K562 (cell line): ENCODE measurements around the gene LAPTM5.
A peak's percentile ranks its signal among the peaks of the same experiment; 100 is the strongest.

Source experiments
- ATF3 ChIP-seq, 2 experiments: fragments of 450-650 bp in 1 of 2; sonication (generic) in 1 of 2; formaldehyde crosslinking in 1 of 2; IDR thresholded peaks in 1 of 2; conservative IDR thresholded peaks in 1 of 2; 2 replicates each; pipeline versions ENCODE4 v1.6.1 to v1.8.1; 2016 to 2023; ENCODE audit warnings: mild to moderate bottlenecking in 2 of 2, moderate library complexity in 2 of 2, inconsistent platforms in 1 of 2, missing genetic modification reagents in 1 of 2
- CTCF ChIP-seq, 3 experiments: IDR thresholded peaks in 2 of 3; conservative IDR thresholded peaks in 1 of 3; 2 replicates each; pipeline ENCODE4 v1.5.1; 2011 to 2012; ENCODE audit warnings: low read length in 3 of 3, mild to moderate bottlenecking in 3 of 3, control low read depth in 2 of 3, improper control_type of control experiment in 1 of 3, inconsistent platforms in 1 of 3, low read depth in 1 of 3, mixed read lengths in 1 of 3, moderate library complexity in 1 of 3; ENCODE audit not compliant: insufficient read depth in 2 of 3
- EGR1 ChIP-seq: fragments of 450-650 bp; conservative IDR thresholded peaks from 2 replicates; pipeline ENCODE4 v1.6.1; 2017; ENCODE audit warnings: mild to moderate bottlenecking
- FOSL1 ChIP-seq: fragments of 200-800 bp; sonication (Bioruptor generic); conservative IDR thresholded peaks from 2 replicates; pipeline ENCODE4 v1.6.1; 2016; ENCODE audit warnings: missing genetic modification characterization, missing compliant biosample characterization
- HSF4 ChIP-seq: fragments of 250-450 bp; sonication (Bioruptor Pico); IDR thresholded peaks from 2 replicates; pipeline ENCODE4 v2.1.2; 2022; ENCODE audit warnings: mild to moderate bottlenecking, moderate library complexity, borderline replicate concordance
- POLR2A ChIP-seq: fragments of 450-650 bp; conservative IDR thresholded peaks from 2 replicates; pipeline ENCODE4 v1.6.1; 2016
- SRF ChIP-seq, 2 experiments: fragments of 250-450, 450-650 bp in 1 of 2; sonication (Bioruptor Pico) in 1 of 2; sonication (generic) in 1 of 2; formaldehyde crosslinking; IDR thresholded peaks; 2 replicates each; pipeline versions ENCODE4 v1.5.0 to v1.5.1; 2020 to 2022; ENCODE audit warnings: mild to moderate bottlenecking in 1 of 2, missing genetic modification reagents in 1 of 2
- SRSF9 ChIP-seq: fragments of 200-400 bp; formaldehyde crosslinking; IDR thresholded peaks from 2 replicates; pipeline ENCODE4 v1.6.1; 2017; ENCODE audit warnings: low read depth, low read length, borderline replicate concordance
- TAF1 ChIP-seq: IDR thresholded peaks from 2 replicates; pipeline ENCODE4 v1.6.1; 2011; ENCODE audit warnings: mild to moderate bottlenecking, low read length, moderate library complexity; ENCODE audit not compliant: insufficient read depth, control insufficient read depth, severe bottlenecking; ENCODE audit errors: extremely low read depth
- TRIM28 ChIP-seq: fragments of 450-650 bp; IDR thresholded peaks from 2 replicates; pipeline ENCODE4 v1.6.1; 2017
- XRCC5 ChIP-seq: fragments of 200-400 bp; formaldehyde crosslinking; IDR thresholded peaks from 2 replicates; pipeline ENCODE4 v1.6.1; 2017; ENCODE audit warnings: low read depth, mild to moderate bottlenecking, low read length
- ZBTB33 ChIP-seq: sonication (generic); formaldehyde crosslinking; IDR thresholded peaks from 2 replicates; pipeline ENCODE4 v1.8.1; 2023; ENCODE audit warnings: mild to moderate bottlenecking, missing genetic modification reagents
- ZNF232 ChIP-seq: sonication (generic); formaldehyde crosslinking; IDR thresholded peaks from 2 replicates; pipeline ENCODE4 v1.8.0; 2022; ENCODE audit warnings: mild to moderate bottlenecking, missing genetic modification reagents

- TF ChIP-seq SRSF9 (no peak), ZBTB33 (CRISPR knock-in tag) (no peak), FOSL1 (tag) (no peak), ZNF232 (CRISPR knock-in tag) (no peak), SRF (CRISPR knock-in tag; IDR thresholded peaks at IDR 0.05) (0 out of 4 replicates have a peak, but pooled peaks of 1 of the 2 experiments have one; percentile 27), POLR2A (no peak), TRIM28 (no peak), HSF4 (CRISPR knock-in tag) (peak; percentile 71; the same call in 1 of the 2 replicates), CTCF (IDR thresholded peaks at IDR 0.05 in 2 of 3, conservative IDR thresholded peaks at IDR 0.05 in 1 of 3; ENCODE audit: insufficient read depth in 2 of 3, low read depth in 1 of 3, low read length in 3 of 3) (no peak), ATF3 (IDR thresholded peaks at IDR 0.05) (no peak), ATF3 (CRISPR knock-in tag; conservative IDR thresholded peaks at IDR 0.05) (no peak), TAF1 (no peak), XRCC5 (no peak), EGR1 (no peak)
Measured at GRCh38 chr1:30768159-30768829, 10.7 kb upstream of the LAPTM5 start.
